ENCODE measurements around the gene CPN2. TPM values are rescaled to one million over a fixed set of nuclear protein-coding genes. Genes with fewer than 3 reads are reported as not detected.

Gene CPN2
- total RNA-seq, 1 donor from 2014 or later, result 0.16 TPM

GRCh38 chr3:194355379-194355778 lies 4.3 kb upstream of the CPN2 start:
- no peak for DNase-seq (ENCODE audit: low spot score)

DNA sequence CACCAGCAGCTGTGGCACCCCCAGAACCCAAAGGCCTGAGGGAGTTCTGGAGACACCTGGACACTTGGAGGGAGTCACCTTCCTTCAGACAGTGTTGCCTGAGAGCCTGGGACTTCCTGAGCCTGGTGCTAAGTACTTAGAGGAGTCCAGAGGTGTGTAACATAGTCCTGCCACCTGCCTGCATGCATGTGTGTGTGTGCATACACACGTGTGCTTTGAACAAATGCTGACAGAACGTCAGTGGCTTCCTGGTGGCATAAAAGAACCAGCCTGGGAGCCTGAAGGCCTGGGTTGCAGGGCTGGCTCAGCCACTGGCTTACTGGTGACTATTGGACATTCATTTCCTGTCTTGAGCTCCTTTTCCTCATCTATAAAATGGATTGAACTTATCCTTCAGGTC lies 3.2 kb upstream of the CPN2 start:
- DNase-seq (ENCODE audit: low spot score), result no peak

- DNase-seq (ENCODE audit: low spot score), result no peak
These were observed 1.6 kb upstream of the CPN2 start for GRCh38 chr3:194352667-194353246.

DNA sequence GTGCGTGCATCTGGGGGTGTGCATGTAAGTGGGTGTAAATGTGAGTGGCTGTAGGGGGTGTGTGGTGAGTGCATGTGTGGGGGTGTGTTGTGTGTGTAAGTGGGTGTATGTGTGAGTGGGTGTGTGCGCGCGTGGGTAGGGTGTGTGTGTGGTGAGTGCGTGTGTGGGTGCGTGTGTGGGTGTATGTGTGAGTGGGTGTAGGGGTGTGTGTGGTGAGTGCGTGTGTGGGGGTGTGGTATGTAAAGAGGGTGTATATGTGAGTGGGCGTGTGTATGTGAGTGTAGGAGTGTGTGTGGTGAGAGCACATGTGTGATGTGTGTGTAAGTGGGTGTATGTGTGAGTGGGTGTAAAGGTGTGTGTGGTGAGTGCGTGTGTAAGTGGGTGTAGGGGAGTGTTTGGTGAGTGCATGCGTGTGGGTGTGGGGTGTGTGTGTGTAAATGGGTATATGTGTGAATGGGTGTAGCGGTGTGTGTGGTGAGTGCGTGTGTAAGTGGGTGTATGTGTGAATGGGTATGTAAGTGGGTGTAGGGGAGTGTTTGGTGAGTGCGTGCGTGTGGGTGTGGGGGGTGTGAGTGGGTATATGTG lies 916 bp upstream of the CPN2 start:
- no peak for DNase-seq (ENCODE audit: low spot score)

DNA sequence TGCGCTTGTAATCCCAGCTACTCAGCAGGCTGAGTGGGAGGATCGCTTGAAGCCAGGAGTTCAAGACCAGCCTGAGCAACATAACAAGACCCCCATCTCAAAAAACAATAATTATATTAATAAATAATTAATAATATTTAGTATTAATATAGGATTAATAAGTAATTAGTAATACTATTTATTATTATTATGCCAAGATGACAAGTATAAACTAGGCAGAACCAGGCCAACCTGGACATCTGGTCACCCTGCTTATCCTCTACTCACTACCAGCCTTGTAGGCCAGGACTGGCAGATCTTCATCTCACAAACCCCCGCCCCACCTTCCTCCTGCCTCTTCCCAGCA lies 429 bp downstream of the CPN2 start:
- DNase-seq (ENCODE audit: low spot score), result no peak

GRCh38 chr3:194348354-194348753 lies 2.8 kb downstream of the CPN2 start:
- DNase-seq (ENCODE audit: low spot score), result no peak

DNA sequence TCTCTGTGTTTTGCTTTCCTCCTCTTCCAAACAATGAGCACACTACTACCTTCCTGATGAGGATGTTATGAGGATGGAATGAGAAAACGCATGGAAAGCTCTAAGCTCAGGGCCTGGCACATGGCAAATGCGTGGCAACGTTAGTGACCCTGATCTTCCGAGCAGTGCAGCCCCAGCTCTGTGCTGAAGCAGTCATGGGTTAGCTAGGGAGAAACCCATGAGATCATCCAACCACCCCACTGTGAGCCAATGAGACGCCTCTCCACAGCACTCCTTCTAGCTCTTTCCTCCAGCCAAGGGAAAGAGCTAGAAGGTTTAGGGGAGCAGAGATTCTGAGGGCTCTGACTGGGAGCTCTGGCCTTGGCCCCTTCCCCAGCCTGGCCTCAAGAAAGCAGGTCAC lies 4.5 kb downstream of the CPN2 start:
- no peak for DNase-seq (ENCODE audit: low spot score)

- DNase-seq (ENCODE audit: low spot score), result no peak
These were observed 5.1 kb downstream of the CPN2 start for GRCh38 chr3:194346035-194346434.

DNA sequence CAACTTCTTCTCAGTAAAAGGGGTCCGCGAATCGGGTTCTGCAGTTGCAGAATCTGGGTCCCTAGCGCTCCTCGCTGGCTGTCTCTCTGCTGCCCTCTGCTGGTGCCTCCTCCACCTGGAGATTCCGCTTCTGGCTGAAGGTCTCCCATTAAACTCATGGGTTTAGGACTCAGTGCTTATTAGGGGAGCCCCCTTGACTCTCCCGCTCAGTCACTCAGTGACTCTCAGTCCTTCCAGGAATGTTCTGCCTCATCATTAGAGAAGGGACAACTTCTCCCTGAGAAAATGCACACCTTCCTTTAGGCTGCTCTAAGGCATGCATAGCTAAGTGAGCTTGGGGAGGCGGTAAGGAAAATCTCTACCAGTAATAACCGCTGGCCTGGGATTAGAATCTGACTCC lies 7.1 kb downstream of the CPN2 start:
- DNase-seq (ENCODE audit: low spot score), result no peak

DNA sequence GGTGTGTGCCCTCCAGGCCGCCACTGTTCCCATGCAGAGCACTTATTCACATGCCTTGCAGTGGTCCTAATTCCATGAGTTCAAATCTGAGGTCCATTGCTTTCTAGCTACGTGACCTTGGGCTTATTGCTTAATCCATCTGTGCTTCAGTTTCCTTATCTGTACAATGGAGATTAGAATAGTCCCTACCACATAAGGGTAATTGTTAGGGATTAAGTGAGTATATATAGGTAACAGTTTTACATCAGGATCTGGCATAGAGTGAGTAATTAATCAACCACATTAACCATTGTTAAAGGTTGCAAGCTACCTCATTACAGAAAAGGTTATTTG lies 7.6 kb downstream of the CPN2 start:
- no peak for DNase-seq (ENCODE audit: low spot score)

- DNase-seq (ENCODE audit: low spot score), result no peak
These were observed 8.1 kb downstream of the CPN2 start for GRCh38 chr3:194342861-194343560.

GRCh38 chr3:194340757-194341400 lies 10.2 kb downstream of the CPN2 start:
- DNase-seq (ENCODE audit: low spot score), result no peak

DNA sequence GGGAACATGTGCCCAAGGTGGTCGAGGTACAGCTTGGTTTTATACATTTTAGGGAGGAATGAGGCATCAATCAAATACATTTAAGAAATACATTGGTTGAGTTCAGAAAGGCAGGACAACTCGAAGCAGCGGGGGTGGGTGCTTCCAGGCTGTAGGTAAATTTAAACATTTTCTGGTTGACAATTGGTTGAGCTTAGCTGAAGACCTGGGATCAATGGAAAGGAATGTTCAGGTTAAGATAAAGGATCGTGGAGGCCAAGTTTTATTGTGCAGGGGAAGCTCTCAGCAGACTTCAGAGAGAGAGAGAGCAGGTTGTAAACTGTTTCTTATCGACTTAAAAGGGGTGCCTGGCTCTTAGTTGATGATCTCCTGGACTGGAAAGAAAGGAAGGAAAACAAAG lies 11.3 kb downstream of the CPN2 start:
- no peak for DNase-seq (ENCODE audit: low spot score)

DNA sequence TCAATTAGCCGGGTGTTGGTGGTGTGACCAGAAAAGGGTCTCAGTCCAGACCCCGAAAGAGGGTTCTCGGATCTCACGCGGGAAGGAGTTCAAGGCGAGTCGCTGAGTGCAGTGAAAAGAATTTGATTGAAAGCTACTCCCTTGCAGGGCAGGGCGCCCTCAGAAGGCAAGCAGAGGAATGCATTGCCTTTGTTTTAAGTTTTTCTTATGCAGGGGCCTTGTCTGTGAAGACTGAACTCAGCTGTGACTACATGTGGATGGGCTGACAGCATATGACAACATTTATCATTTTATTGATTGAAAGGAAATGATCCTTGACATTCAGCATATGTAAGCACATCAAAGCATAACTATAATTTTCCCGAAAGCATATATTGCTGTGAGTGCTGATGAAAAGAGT lies 11.8 kb downstream of the CPN2 start:
- no peak for DNase-seq (ENCODE audit: low spot score)

- no peak for DNase-seq (ENCODE audit: low spot score)
These were observed 13.0 kb downstream of the CPN2 start for GRCh38 chr3:194337965-194338753.

- no peak for DNase-seq (ENCODE audit: low spot score)
These were observed 14.3 kb downstream of the CPN2 start for GRCh38 chr3:194336601-194337355.

GRCh38 chr3:194333981-194334320 lies 17.2 kb downstream of the CPN2 start:
- DNase-seq (ENCODE audit: low spot score), result no peak

- peak; percentile 96 for DNase-seq (ENCODE audit: low spot score)
These were observed 17.7 kb downstream of the CPN2 start for GRCh38 chr3:194333212-194333980.

GRCh38 chr3:194332858-194333211 lies 18.3 kb downstream of the CPN2 start:
- no peak for DNase-seq (ENCODE audit: low spot score)

DNA sequence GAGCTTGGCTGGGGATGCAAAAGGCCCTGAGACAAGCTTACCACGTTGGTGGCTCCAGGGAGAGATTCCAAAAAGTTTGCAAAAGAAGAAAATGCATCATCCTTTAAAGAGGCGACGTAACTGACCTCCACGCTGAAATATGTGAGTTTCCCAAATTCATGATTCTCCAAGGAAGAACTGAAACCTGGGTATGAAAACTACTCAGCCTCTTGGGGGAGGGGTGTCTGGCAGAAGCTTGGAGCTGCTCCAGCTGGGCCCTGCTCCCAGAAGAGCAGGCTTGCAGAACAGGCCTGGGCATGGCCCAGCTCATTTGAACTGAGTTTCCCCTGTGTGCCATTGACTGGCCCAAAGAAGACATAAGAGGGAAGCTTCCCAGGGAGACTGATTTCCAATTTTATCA lies 20.5 kb downstream of the CPN2 start:
- no peak for DNase-seq (ENCODE audit: low spot score)

- no peak for DNase-seq (ENCODE audit: low spot score)
These were observed 21.0 kb downstream of the CPN2 start for GRCh38 chr3:194330160-194330559.
